Stimulated activated CD8-positive, alpha-beta memory T cell treated with anti-CD3 and anti-CD28 coated beads, Interleukin-2, amount 100 ng/mL, for 1 hour (primary cell): Measurements from ENCODE around the gene PUDP.
"Not testable (repeated sequence)": the region's sequence is repeated elsewhere in the genome, so short reads cannot be mapped to it uniquely, and the experiment has no call there.

ENCODE experiments used
- DNase-seq, 2 donors: peaks; one replicate each; pipeline ENCODE4 v3.0.0-alpha.2; 2020; ENCODE audit warnings: low read depth in 2 of 2

Gene PUDP

GRCh38 chrX:7028246-7028645, 119.7 kb downstream of the PUDP start:
- DNase-seq: no peak

- no peak for DNase-seq
These were observed 120.9 kb downstream of the PUDP start for GRCh38 chrX:7027071-7027470.

DNA sequence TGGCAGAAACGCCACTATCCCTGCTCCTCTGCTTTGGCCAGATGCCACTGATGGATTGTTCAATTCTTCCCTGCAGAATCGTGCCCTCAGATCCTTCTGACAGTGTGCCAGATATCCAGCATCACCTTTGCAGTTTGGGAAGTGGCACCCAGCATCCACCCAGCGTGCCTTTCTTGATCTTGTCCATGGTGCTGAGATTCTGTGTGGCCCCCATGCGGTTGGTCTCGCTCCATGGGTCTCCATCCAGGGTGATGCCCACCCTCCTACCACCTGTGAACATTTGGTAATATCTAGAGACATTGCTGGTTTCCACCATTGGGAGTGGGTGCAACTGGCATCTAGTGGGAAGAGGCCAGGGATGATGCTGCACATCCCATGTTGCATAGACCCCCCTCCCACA, 121.6 kb downstream of the PUDP start:
- not testable (repeated sequence) for DNase-seq

- no peak for DNase-seq
These were observed 122.5 kb downstream of the PUDP start for GRCh38 chrX:7025471-7025870.

DNA sequence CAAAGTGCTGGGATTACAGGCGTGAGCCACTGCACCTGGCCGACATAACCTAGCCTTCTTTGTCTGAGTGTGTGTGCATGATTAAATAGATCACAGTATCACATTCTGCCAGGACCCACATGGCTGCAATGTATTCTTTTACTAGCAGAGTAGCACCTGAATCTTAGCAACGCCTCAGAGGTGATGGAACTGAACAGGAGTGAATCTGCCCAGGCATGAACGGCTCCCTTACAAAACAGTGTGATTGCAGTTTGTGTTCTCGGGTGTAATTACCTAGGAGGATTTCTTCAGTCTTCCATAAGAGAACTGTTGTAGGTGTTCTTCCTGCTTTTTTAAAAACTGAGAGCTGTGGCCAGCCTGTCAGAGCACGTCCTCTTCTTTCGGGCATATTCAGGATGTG, 123.1 kb downstream of the PUDP start:
- DNase-seq: no peak

DNA sequence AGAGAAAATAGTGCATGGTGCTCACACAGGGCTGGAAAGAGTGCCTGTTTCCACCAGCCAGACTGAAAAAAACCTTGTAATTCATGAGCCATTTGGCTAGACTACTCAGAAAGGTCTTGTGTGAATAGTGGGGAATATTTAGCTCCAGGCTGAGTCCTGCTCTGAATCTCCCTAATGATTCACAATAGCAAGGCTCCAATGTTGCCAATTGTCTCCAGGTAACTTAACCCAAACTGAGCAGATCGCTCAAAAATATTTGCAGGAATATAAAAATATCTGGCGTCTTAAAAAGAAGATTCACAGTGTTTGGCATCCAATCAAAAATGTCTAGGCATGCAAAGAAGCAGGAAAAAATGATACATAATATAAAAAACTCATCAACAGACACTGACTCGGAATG, 125.0 kb downstream of the PUDP start:
- DNase-seq: not testable (repeated sequence)

DNA sequence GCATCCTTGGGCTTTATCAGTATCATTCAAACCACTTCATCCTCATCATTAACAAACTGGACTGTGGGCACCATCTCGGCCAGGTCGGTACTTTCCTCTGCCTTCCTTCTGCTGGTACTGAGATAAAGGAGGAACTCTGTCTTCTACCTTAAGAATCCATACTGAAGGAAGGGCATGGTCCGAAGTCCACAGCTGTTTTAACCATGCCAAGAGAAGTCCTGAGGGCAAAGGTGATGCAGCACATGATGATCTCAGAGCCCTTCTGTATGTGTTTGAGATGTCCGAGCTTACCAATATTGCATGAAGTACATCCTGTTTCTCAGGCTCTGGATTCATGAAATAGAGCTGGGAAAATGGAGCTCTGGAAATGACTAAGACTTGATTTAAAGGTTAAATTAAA, 126.0 kb downstream of the PUDP start:
- no peak for DNase-seq

GRCh38 chrX:7019555-7019954, 128.4 kb downstream of the PUDP start:
- no peak for DNase-seq

- DNase-seq: not testable (repeated sequence)
These were observed 135.6 kb downstream of the PUDP start for GRCh38 chrX:7012262-7012834.

DNA sequence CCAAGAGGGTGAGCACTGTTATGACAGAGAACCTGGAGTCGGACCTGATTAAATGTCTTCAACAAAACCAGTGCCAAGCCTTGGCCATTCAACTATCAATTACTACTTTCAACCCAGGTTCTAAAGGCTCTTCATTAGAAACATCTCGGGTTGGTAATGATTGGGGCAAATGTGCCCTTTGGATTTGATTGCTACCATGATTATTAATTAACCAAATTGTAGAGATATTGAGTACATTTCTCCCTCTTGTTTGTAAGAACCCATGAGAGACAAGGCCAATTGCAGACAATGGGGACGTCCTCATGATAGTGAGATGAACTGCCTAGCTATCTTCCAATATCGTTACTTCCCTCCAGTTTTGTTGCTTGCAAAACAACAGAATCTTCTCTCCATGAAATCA, 137.1 kb downstream of the PUDP start:
- DNase-seq: not testable (repeated sequence)

- not testable (repeated sequence) for DNase-seq
These were observed 140.6 kb downstream of the PUDP start for GRCh38 chrX:7007328-7007727.
